Nucleus accumbens (tissue), 56 donors: Measurements from ENCODE around the gene ARID5B.
"Not testable (repeated sequence)": the region's sequence is repeated elsewhere in the genome, so short reads cannot be mapped to it uniquely, and the experiment has no call there.

ENCODE experiments used
- DNase-seq, 56 donors: peaks; one replicate each; lab custom pipeline; 2025; lab: John Stamatoyannopoulos, UW

The ARID5B gene

GRCh38 chr10:62023329-62023728, 121.8 kb downstream of the ARID5B start:
- no peak for DNase-seq

GRCh38 chr10:62024026-62024701, 122.7 kb downstream of the ARID5B start:
- no peak for DNase-seq

GRCh38 chr10:62025134-62025794, 123.8 kb downstream of the ARID5B start:
- no peak for DNase-seq

- DNase-seq = peak in 2 of 56 donors; percentile 1 to 16
Measured at GRCh38 chr10:62025901-62026879, 124.7 kb downstream of the ARID5B start.

- no peak for DNase-seq
Measured at GRCh38 chr10:62027841-62028501, 126.5 kb downstream of the ARID5B start.

GRCh38 chr10:62028502-62028842, 127.0 kb downstream of the ARID5B start:
- not testable (repeated sequence) for DNase-seq

- DNase-seq = no peak
Measured at GRCh38 chr10:62029401-62029800, 127.9 kb downstream of the ARID5B start.

- DNase-seq = no peak
Measured at GRCh38 chr10:62031507-62031906, 130.0 kb downstream of the ARID5B start.

- DNase-seq = no peak
Measured at GRCh38 chr10:62033125-62033524, 131.6 kb downstream of the ARID5B start.

- no peak for DNase-seq
Measured at GRCh38 chr10:62034096-62034640, 132.7 kb downstream of the ARID5B start.

- no peak for DNase-seq
Measured at GRCh38 chr10:62036186-62037081, 134.9 kb downstream of the ARID5B start.

- DNase-seq = no peak
Measured at GRCh38 chr10:62037166-62037831, 135.8 kb downstream of the ARID5B start.

- DNase-seq = no peak
Measured at GRCh38 chr10:62037890-62038608, 136.6 kb downstream of the ARID5B start.

GRCh38 chr10:62038609-62039190, 137.2 kb downstream of the ARID5B start:
- DNase-seq = peak in 46 of 56 donors; percentile 6 to 83 (median 45)

GRCh38 chr10:62039954-62040353, 138.5 kb downstream of the ARID5B start:
- DNase-seq = no peak

- DNase-seq = no peak
Measured at GRCh38 chr10:62040881-62041280, 139.4 kb downstream of the ARID5B start.

GRCh38 chr10:62043421-62044021, 142.0 kb downstream of the ARID5B start:
- DNase-seq = no peak
